NCI-H2107 treated with DMSO at 0.1 percent for 48 hours (cell line): Measurements from ENCODE around the gene ABTB2.
"Not testable (repeated sequence)": the region's sequence is repeated elsewhere in the genome, so short reads cannot be mapped to it uniquely, and the experiment has no call there.

Experiments used
- DNase-seq: peaks from one replicate; lab custom pipeline; 2025; ENCODE audit not compliant: unreplicated experiment; lab: John Stamatoyannopoulos, UW

The ABTB2 gene

GRCh38 chr11:34357701-34358257, at the start of gene ABTB2:
ABTB2 (minus strand) TSS chr11:34358010.
- DNase-seq = peak; percentile 86

- no peak for DNase-seq
These were observed 49.5 kb upstream of the ABTB2 start for GRCh38 chr11:34407121-34407813.

- no peak for DNase-seq
These were observed 48.6 kb upstream of the ABTB2 start for GRCh38 chr11:34406413-34406812.

GRCh38 chr11:34405079-34405858, 47.5 kb upstream of the ABTB2 start:
- no peak for DNase-seq

- no peak for DNase-seq
These were observed 46.5 kb upstream of the ABTB2 start for GRCh38 chr11:34404280-34404679.

- no peak for DNase-seq
These were observed 45.6 kb upstream of the ABTB2 start for GRCh38 chr11:34403431-34403830.

- DNase-seq = no peak
These were observed 40.0 kb upstream of the ABTB2 start for GRCh38 chr11:34397811-34398210.

- DNase-seq = no peak
These were observed 39.3 kb upstream of the ABTB2 start for GRCh38 chr11:34397120-34397519.

GRCh38 chr11:34395916-34396550, 38.2 kb upstream of the ABTB2 start:
- DNase-seq = no peak

- no peak for DNase-seq
These were observed 37.0 kb upstream of the ABTB2 start for GRCh38 chr11:34394771-34395300.

- no peak for DNase-seq
These were observed 29.8 kb upstream of the ABTB2 start for GRCh38 chr11:34387653-34388052.

GRCh38 chr11:34386356-34386755, 28.5 kb upstream of the ABTB2 start:
- DNase-seq = not testable (repeated sequence)

- DNase-seq = no peak
These were observed 24.9 kb upstream of the ABTB2 start for GRCh38 chr11:34382532-34383276.

GRCh38 chr11:34381775-34382174, 24.0 kb upstream of the ABTB2 start:
- no peak for DNase-seq

GRCh38 chr11:34380696-34381095, 22.9 kb upstream of the ABTB2 start:
- no peak for DNase-seq

GRCh38 chr11:34379539-34379938, 21.7 kb upstream of the ABTB2 start:
- no peak for DNase-seq

- no peak for DNase-seq
These were observed 21.3 kb upstream of the ABTB2 start for GRCh38 chr11:34379079-34379478.

GRCh38 chr11:34373727-34374126, 15.9 kb upstream of the ABTB2 start:
- no peak for DNase-seq

- DNase-seq = peak; percentile 30
These were observed 8.7 kb upstream of the ABTB2 start for GRCh38 chr11:34366522-34366921.

- DNase-seq = no peak
These were observed 6.3 kb upstream of the ABTB2 start for GRCh38 chr11:34364102-34364501.
